COLO668 (cell line): ENCODE results near the gene LYL1.

ENCODE experiments used
- DNase-seq: peaks from one replicate; lab custom pipeline; 2025; ENCODE audit not compliant: unreplicated experiment; lab: John Stamatoyannopoulos, UW

LYL1 gene

GRCh38 chr19:13093407-13094105, 9.1 kb downstream of the LYL1 start:
- DNase-seq = peak; percentile 76

GRCh38 chr19:13092606-13093235, 9.9 kb downstream of the LYL1 start:
- DNase-seq = no peak

- DNase-seq = no peak
Measured at GRCh38 chr19:13092158-13092543, 10.5 kb downstream of the LYL1 start.

GRCh38 chr19:13091400-13092157, 11.1 kb downstream of the LYL1 start:
- no peak for DNase-seq

GRCh38 chr19:13090511-13091231, 12.0 kb downstream of the LYL1 start:
- no peak for DNase-seq

GRCh38 chr19:13089857-13090507, 12.7 kb downstream of the LYL1 start:
- no peak for DNase-seq

- peak; percentile 14 for DNase-seq
Measured at GRCh38 chr19:13089139-13089856, 13.4 kb downstream of the LYL1 start.

- no peak for DNase-seq
Measured at GRCh38 chr19:13087795-13088537, 14.7 kb downstream of the LYL1 start.

GRCh38 chr19:13087295-13087694, 15.4 kb downstream of the LYL1 start:
- DNase-seq = no peak

GRCh38 chr19:13086341-13086740, 16.3 kb downstream of the LYL1 start:
- DNase-seq = no peak

GRCh38 chr19:13085666-13086065, 17.0 kb downstream of the LYL1 start:
- DNase-seq = no peak

GRCh38 chr19:13083627-13084026, 19.0 kb downstream of the LYL1 start:
- no peak for DNase-seq

- DNase-seq = no peak
Measured at GRCh38 chr19:13083008-13083404, 19.7 kb downstream of the LYL1 start.

GRCh38 chr19:13082192-13083007, 20.3 kb downstream of the LYL1 start:
- DNase-seq = peak; percentile 80

GRCh38 chr19:13079542-13079986, 23.1 kb downstream of the LYL1 start:
- peak; percentile 42 for DNase-seq

- no peak for DNase-seq
Measured at GRCh38 chr19:13078897-13079541, 23.6 kb downstream of the LYL1 start.

- DNase-seq = no peak
Measured at GRCh38 chr19:13078381-13078780, 24.3 kb downstream of the LYL1 start.

- DNase-seq = no peak
Measured at GRCh38 chr19:13077240-13077639, 25.4 kb downstream of the LYL1 start.
